SK-N-SH (cell line): ENCODE measurements around the gene OLFM4. TPM values are rescaled to one million over a fixed set of nuclear protein-coding genes. Genes with fewer than 3 reads are reported as not detected.

ENCODE experiments used
- CTCF ChIA-PET: fragments of 300-600, 350-600 bp; formaldehyde crosslinking; extraction: SDS; loops from one replicate; lab custom pipeline; 2021; lab: Yijun Ruan, JAX
- POLR2A ChIA-PET: fragments of 350-600 bp; sonication (Branson Sonifier 250); formaldehyde crosslinking; extraction: SDS; loops from one replicate; lab custom pipeline; 2020; ENCODE audit warnings: antibody characterized with exemption, inconsistent platforms; lab: Yijun Ruan, JAX
- DNase-seq: peaks from one replicate; pipeline ENCODE4 v3.0.0; 2012
- H2AFZ ChIP-seq: fragments of 200-600 bp; sonication (generic); 2 replicates; pipeline ENCODE4 v1.8.1; 2016; ENCODE audit warnings: antibody characterized with exemption, mild to moderate bottlenecking, low read depth
- H3F3A ChIP-seq: fragments of 200-600 bp; sonication (generic); replicated peaks from 2 replicates; pipeline ENCODE3; 2016; ENCODE audit warnings: antibody characterized with exemption, mild to moderate bottlenecking; ENCODE audit not compliant: insufficient read depth
- H3K27ac ChIP-seq, 2 experiments: fragments of 200-500 bp in 1 of 2; fragments of 200-600 bp in 1 of 2; sonication (Bioruptor generic) in 1 of 2; sonication (generic), shearing (Covaris generic) in 1 of 2; 2 replicates each; pipeline versions ENCODE4 v1.5.1 to v1.6.1; 2014 to 2016; ENCODE audit warnings: low read depth in 2 of 2, inconsistent platforms in 1 of 2, low read length in 1 of 2, mild to moderate bottlenecking in 1 of 2, mixed read lengths in 1 of 2
- H3K27me3 ChIP-seq: fragments of 200-600 bp; sonication (generic), shearing (Covaris generic); 2 replicates; pipeline ENCODE4 v1.6.1; 2016; ENCODE audit warnings: mixed run types; ENCODE audit not compliant: insufficient read depth
- H3K36me3 ChIP-seq, 2 experiments: fragments of 200-500 bp in 1 of 2; fragments of 200-600 bp in 1 of 2; sonication (Bioruptor generic) in 1 of 2; sonication (generic) in 1 of 2; replicated peaks in 1 of 2; 2 replicates each; pipeline versions ENCODE3 to v1.5.1; 2014 to 2016; ENCODE audit warnings: low read length in 1 of 2, mild to moderate bottlenecking in 1 of 2; ENCODE audit not compliant: insufficient read depth in 2 of 2, control insufficient read depth in 1 of 2
- H3K4me1 ChIP-seq, 2 experiments: fragments of 200-500 bp in 1 of 2; fragments of 200-600 bp in 1 of 2; sonication (Bioruptor generic) in 1 of 2; sonication (generic), shearing (Covaris generic) in 1 of 2; 2 replicates each; pipeline versions ENCODE4 v1.5.1 to v1.6.1; 2014 to 2016; ENCODE audit warnings: low read depth in 1 of 2, low read length in 1 of 2, mixed run types in 1 of 2; ENCODE audit not compliant: insufficient read depth in 2 of 2, control insufficient read depth in 1 of 2
- H3K4me2 ChIP-seq: fragments of 200-600 bp; sonication (generic), shearing (Covaris generic); 2 replicates; pipeline ENCODE4 v1.6.1; 2017; ENCODE audit warnings: mixed run types
- H3K4me3 ChIP-seq, 2 experiments: fragments of 200-500 bp in 1 of 2; fragments of 200-600 bp in 1 of 2; sonication (Bioruptor generic) in 1 of 2; sonication (generic), shearing (Covaris generic) in 1 of 2; 2 replicates each; pipeline versions ENCODE4 v1.5.1 to v1.8.1; 2014 to 2016; ENCODE audit warnings: low read depth in 2 of 2, inconsistent platforms in 1 of 2, low read length in 1 of 2, mild to moderate bottlenecking in 1 of 2, mixed read lengths in 1 of 2, moderate library complexity in 1 of 2
- H3K79me2 ChIP-seq: fragments of 200-600 bp; sonication (generic); 2 replicates; pipeline ENCODE4 v1.8.1; 2017; ENCODE audit warnings: mild to moderate bottlenecking; ENCODE audit not compliant: insufficient read depth
- H3K9ac ChIP-seq: fragments of 200-600 bp; sonication (generic); 2 replicates; pipeline ENCODE4 v1.6.1; 2017; ENCODE audit warnings: mixed run types
- H3K9me2 ChIP-seq: fragments of 200-600 bp; sonication (generic); 2 replicates; pipeline ENCODE4 v1.6.1; 2017; ENCODE audit warnings: mixed run types
- H3K9me3 ChIP-seq: fragments of 200-600 bp; sonication (generic); 2 replicates; pipeline ENCODE4 v1.6.1; 2017; ENCODE audit warnings: mixed run types, mild to moderate bottlenecking, moderate library complexity
- H4K20me1 ChIP-seq: fragments of 200-600 bp; sonication (generic); 2 replicates; pipeline ENCODE4 v1.6.1; 2017; ENCODE audit warnings: mild to moderate bottlenecking, mixed run types; ENCODE audit not compliant: insufficient read depth
- EP300 ChIP-seq, 2 experiments: IDR thresholded peaks; 2 replicates each; pipeline versions ENCODE4 v1.4.0 to v1.6.1; 2012; ENCODE audit warnings: borderline replicate concordance in 1 of 2, low read depth in 1 of 2, low read length in 1 of 2
- EZH2phosphoT487 ChIP-seq: fragments of 200-600 bp; sonication (generic); IDR thresholded peaks from 2 replicates; pipeline ENCODE4 v1.6.1; 2017; ENCODE audit warnings: low read depth, mixed run types, mild to moderate bottlenecking, antibody characterized with exemption, moderate library complexity, borderline replicate concordance
- FOXM1 ChIP-seq: IDR thresholded peaks from 2 replicates; pipeline ENCODE4 v1.4.0; 2012; ENCODE audit warnings: low read depth, mild to moderate bottlenecking
- GATA2 ChIP-seq: sonication (generic); formaldehyde crosslinking; IDR thresholded peaks from 2 replicates; pipeline ENCODE4 v1.5.0; 2020; ENCODE audit warnings: mild to moderate bottlenecking, missing genetic modification reagents
- MEF2A ChIP-seq: IDR thresholded peaks from 2 replicates; pipeline ENCODE4 v1.4.0; 2012; ENCODE audit warnings: low read depth, borderline replicate concordance
- NFIC ChIP-seq: IDR thresholded peaks from 2 replicates; pipeline ENCODE4 v1.4.0; 2012; ENCODE audit warnings: borderline replicate concordance
- NRF1 ChIP-seq: IDR thresholded peaks from 2 replicates; pipeline ENCODE4 v1.6.1; 2012; ENCODE audit warnings: low read depth, mild to moderate bottlenecking, low read length
- POLR2AphosphoS5 ChIP-seq: IDR thresholded peaks from 2 replicates; pipeline ENCODE4 v1.6.1; 2012; ENCODE audit warnings: low read depth, low read length
- RAD21 ChIP-seq: IDR thresholded peaks from 2 replicates; pipeline ENCODE4 v1.6.1; 2012; ENCODE audit warnings: mild to moderate bottlenecking, low read length
- RCOR1 ChIP-seq: fragments of 150-350 bp; IDR thresholded peaks from 2 replicates; pipeline ENCODE4 v1.6.1; 2017; ENCODE audit warnings: antibody characterized with exemption, low read length
- RFX5 ChIP-seq: IDR thresholded peaks from 2 replicates; pipeline ENCODE4 v1.6.1; 2012; ENCODE audit warnings: mild to moderate bottlenecking, improper control_type of control experiment, low read length
- RXRA ChIP-seq: IDR thresholded peaks from 2 replicates; pipeline ENCODE4 v1.4.0; 2012; ENCODE audit warnings: low read depth, mild to moderate bottlenecking, borderline replicate concordance
- SIN3A ChIP-seq: IDR thresholded peaks from 2 replicates; pipeline ENCODE4 v1.6.1; 2012; ENCODE audit warnings: low read depth, mild to moderate bottlenecking, low read length, moderate library complexity, borderline replicate concordance
- SMC3 ChIP-seq: IDR thresholded peaks from 2 replicates; pipeline ENCODE4 v1.6.1; 2012; ENCODE audit warnings: low read depth, low read length, improper control_type of control experiment
- TAF1 ChIP-seq: IDR thresholded peaks from 2 replicates; pipeline ENCODE4 v1.6.1; 2012; ENCODE audit warnings: low read depth, mild to moderate bottlenecking, low read length, moderate library complexity, borderline replicate concordance
- TCF12 ChIP-seq: IDR thresholded peaks from 2 replicates; pipeline ENCODE4 v1.4.0; 2012
- YY1 ChIP-seq: IDR thresholded peaks from 2 replicates; pipeline ENCODE4 v1.4.0; 2012; ENCODE audit warnings: low read depth, mild to moderate bottlenecking
- WGBS: methylation state at CpG from one replicate; pipeline ENCODE4 v1.1.6; 2017; ENCODE audit warnings: low lambda C conversion rate; 5-methylcytosine and 5-hydroxymethylcytosine counted together
- polyA plus RNA-seq, 3 experiments: library from polyadenylated mRNA; depleted of rRNA; stranded (reverse); fragments of >200 nt; gene quantifications; 2 replicates each; pipeline ENCODE4 v1.2.3, GENCODE V29; 2012
- TF ChIP-seq, protein P1 (sequence below): fragments of 200-600 bp; sonication (generic); IDR thresholded peaks from 2 replicates; pipeline ENCODE4 v1.6.1; 2017; ENCODE audit warnings: antibody characterized with exemption, mild to moderate bottlenecking, moderate library complexity
- TF ChIP-seq, protein P2 (sequence below): IDR thresholded peaks from 2 replicates; pipeline ENCODE4 v1.4.0; 2012; ENCODE audit warnings: low read depth, borderline replicate concordance

OLFM4 gene
- polyA plus RNA-seq, 1 of the 3 experiments (the other 2 are of a cell fraction), result not detected

DNA sequence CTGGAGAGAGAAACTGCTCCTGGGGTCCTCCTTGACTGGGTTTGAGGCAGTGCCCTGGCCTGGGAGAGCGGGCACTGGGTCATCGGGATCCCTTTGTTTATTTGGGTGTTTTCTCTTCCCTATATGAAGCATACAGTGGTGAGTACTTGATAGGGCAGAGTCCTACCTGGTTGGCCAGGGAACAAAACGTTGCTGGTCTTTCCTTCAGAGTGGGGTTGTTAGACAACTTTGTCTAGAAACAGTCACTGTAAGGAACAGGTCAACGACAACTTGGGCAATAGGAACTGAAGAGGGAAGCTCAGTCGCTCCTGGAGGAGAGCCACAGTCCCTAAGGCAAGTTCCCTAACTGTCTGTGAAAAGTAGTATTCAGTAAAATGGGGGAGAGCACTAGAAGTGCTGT is 550 bp upstream of the OLFM4 start (continued):
- TF ChIP-seq, protein P1, sequence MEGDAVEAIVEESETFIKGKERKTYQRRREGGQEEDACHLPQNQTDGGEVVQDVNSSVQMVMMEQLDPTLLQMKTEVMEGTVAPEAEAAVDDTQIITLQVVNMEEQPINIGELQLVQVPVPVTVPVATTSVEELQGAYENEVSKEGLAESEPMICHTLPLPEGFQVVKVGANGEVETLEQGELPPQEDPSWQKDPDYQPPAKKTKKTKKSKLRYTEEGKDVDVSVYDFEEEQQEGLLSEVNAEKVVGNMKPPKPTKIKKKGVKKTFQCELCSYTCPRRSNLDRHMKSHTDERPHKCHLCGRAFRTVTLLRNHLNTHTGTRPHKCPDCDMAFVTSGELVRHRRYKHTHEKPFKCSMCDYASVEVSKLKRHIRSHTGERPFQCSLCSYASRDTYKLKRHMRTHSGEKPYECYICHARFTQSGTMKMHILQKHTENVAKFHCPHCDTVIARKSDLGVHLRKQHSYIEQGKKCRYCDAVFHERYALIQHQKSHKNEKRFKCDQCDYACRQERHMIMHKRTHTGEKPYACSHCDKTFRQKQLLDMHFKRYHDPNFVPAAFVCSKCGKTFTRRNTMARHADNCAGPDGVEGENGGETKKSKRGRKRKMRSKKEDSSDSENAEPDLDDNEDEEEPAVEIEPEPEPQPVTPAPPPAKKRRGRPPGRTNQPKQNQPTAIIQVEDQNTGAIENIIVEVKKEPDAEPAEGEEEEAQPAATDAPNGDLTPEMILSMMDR, result no peak

DNA sequence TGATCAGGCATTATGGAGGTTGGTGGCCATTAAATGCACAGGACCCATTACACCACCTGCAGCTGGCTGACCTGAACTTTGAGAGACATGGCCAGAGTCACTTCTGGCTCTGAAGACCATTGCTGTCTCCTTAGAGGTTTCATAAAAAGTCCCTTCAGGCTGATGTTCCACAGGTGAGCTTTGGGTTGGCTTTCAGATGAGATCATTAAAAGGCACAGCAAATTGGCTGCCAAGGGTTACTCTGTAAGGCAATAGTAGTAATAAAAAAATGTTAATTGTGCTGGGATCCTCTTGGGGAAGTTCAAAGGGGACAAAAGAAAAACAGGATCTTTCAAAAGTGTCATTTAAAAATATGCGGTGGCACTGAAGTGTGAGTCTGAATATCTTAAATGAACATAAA is 4.2 kb downstream of the OLFM4 start:
- no peaks in the 10 kb centered on the region for H3K9me3 ChIP-seq
- no peaks in the 10 kb centered on the region for H3K4me1 ChIP-seq
- WGBS, result 93% methylated on average over 1 of the region's 1 CpG
- no peaks in the 10 kb centered on the region for H3K79me2 ChIP-seq
- no peaks in the 10 kb centered on the region for H3F3A ChIP-seq
- H3K4me2 ChIP-seq, result no peak overlapping the region
- no peak overlapping the region for H2AFZ ChIP-seq
- H4K20me1 ChIP-seq, result no peaks in the 10 kb centered on the region
- no peaks in the 10 kb centered on the region for H3K9me2 ChIP-seq
- H3K4me3 ChIP-seq, result no peak overlapping the region
- H3K27me3 ChIP-seq, result no peaks in the 10 kb centered on the region
- no peak for TF ChIP-seq RXRA
- no peak for TF ChIP-seq EZH2phosphoT487
- TF ChIP-seq GATA2 (CRISPR knock-in tag), result no peak
- TF ChIP-seq SMC3, result no peak
- TF ChIP-seq EP300 (IDR thresholded peaks at IDR 0.05; ENCODE audit: borderline replicate concordance in 1 of 2, low read depth in 1 of 2, low read length in 1 of 2), result no peak
- TF ChIP-seq RCOR1, result no peak
- no peak for TF ChIP-seq MEF2A
- no peak for TF ChIP-seq NRF1
- no peak for TF ChIP-seq TAF1
- TF ChIP-seq SIN3A, result no peak
- TF ChIP-seq TCF12, result no peak
- no peak for TF ChIP-seq RAD21
- TF ChIP-seq NFIC, result no peak
- TF ChIP-seq FOXM1, result no peak
- no peak for TF ChIP-seq RFX5
- no peak for TF ChIP-seq POLR2AphosphoS5
- TF ChIP-seq YY1, result no peak
- TF ChIP-seq, protein P2, sequence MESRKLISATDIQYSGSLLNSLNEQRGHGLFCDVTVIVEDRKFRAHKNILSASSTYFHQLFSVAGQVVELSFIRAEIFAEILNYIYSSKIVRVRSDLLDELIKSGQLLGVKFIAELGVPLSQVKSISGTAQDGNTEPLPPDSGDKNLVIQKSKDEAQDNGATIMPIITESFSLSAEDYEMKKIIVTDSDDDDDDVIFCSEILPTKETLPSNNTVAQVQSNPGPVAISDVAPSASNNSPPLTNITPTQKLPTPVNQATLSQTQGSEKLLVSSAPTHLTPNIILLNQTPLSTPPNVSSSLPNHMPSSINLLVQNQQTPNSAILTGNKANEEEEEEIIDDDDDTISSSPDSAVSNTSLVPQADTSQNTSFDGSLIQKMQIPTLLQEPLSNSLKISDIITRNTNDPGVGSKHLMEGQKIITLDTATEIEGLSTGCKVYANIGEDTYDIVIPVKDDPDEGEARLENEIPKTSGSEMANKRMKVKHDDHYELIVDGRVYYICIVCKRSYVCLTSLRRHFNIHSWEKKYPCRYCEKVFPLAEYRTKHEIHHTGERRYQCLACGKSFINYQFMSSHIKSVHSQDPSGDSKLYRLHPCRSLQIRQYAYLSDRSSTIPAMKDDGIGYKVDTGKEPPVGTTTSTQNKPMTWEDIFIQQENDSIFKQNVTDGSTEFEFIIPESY, result no peak
- no peak for DNase-seq
- ChIA-PET CTCF (interaction anchor here (1.4 kb wide), 1 partner anchor 119 kb away, joined by 5 read pairs; no protein-coding TSS in a partner anchor), POLR2A (no interaction called here)
- H3K27ac ChIP-seq, result no peak overlapping the region
- no peaks in the 10 kb centered on the region for H3K36me3 ChIP-seq
- H3K9ac ChIP-seq, result no peak overlapping the region
